ENCODE measurements around the gene NFIX. TPM values are rescaled to one million over a fixed set of nuclear protein-coding genes. Genes with fewer than 3 reads are reported as not detected.

Gene NFIX
- total and polyA plus RNA-seq, 2 donors (not counting 3 experiments of a cell fraction or from before 2014, with no cell fraction given): 9.8 to 37.7 TPM

GRCh38 chr19:13109361-13110098, 114.3 kb downstream of the NFIX start:
- Histone ChIP-seq H2AFZ (ENCODE audit: low read depth, low read length) (no peak overlapping the region), H4K20me1 (replicated peaks; ENCODE audit: control insufficient read depth, extremely low read depth, insufficient read depth, low read length) (no peaks in the 10 kb centered on the region), H3K4me2 (ENCODE audit: insufficient read depth, low read length) (no peak overlapping the region), H3K9me3 (replicated peaks; ENCODE audit: control insufficient read depth, insufficient read depth, low read length) (no peaks in the 10 kb centered on the region), H3K4me1 (ENCODE audit: control insufficient read depth, extremely low read depth, insufficient read depth, low read length) (peaks cover 7% of the 10 kb centered on the region), H3K4me3 (replicated peaks in 1 of 3; ENCODE audit: insufficient read depth in 1 of 3, low read depth in 1 of 3, low read length in 3 of 3) (no peak overlapping the region), H3K79me2 (ENCODE audit: control insufficient read depth, insufficient read depth, low read length) (no peaks in the 10 kb centered on the region), H3K27ac (ENCODE audit: insufficient read depth, low read depth, low read length) (no peak overlapping the region), H3K27me3 (ENCODE audit: control insufficient read depth in 2 of 2, insufficient read depth in 2 of 2, low read length in 2 of 2) (no peaks in the 10 kb centered on the region), H3K36me3 (ENCODE audit: control insufficient read depth in 2 of 2, extremely low read depth in 1 of 2, insufficient read depth in 2 of 2, low read length in 2 of 2) (peaks cover 0 to 19% of the 10 kb centered on the region in 2 experiments), H3K9me1 (replicated peaks; ENCODE audit: control insufficient read depth, extremely low read depth, insufficient read depth, low read length) (no peaks in the 10 kb centered on the region), H3K9ac (replicated peaks; ENCODE audit: extremely low read depth, insufficient read depth, low read length) (no peak overlapping the region)
- CTCF ChIA-PET: interaction anchor here (0.6 to 1.5 kb wide), 2 partner anchors 21 to 144 kb away, joined by 3 read pairs; no protein-coding TSS in a partner anchor
- DNase-seq (ENCODE audit: low read depth, low spot score) (no peak), FAIRE-seq (no peak)
- BruUV-seq (replicated peaks): no TSS peak
- POLR2A ChIA-PET: interaction anchor here (0.6 kb wide), 1 partner anchor 90 kb away, joined by 3 read pairs; no protein-coding TSS in a partner anchor
- dilution Hi-C loops (cut with MboI; ENCODE audit: extremely low pct_ligation_motif_present, low sequenced_read_pairs): no loop called here
- intact Hi-C loops (cut with micrococcal nuclease): no loop called here
- TF ChIP-seq MAX (IDR thresholded peaks at IDR 0.05; ENCODE audit: insufficient read depth, insufficient read length): no peak
- TF ChIP-seq EZH2 (IDR thresholded peaks at IDR 0.05; ENCODE audit: borderline replicate concordance, low read depth, low read length, severe bottlenecking): no peak
- TF ChIP-seq POLR2AphosphoS5 (IDR thresholded peaks at IDR 0.05; ENCODE audit: insufficient read depth, low read depth, low read length): no peak
- TF ChIP-seq GATA2 (IDR thresholded peaks at IDR 0.05; ENCODE audit: insufficient read depth, insufficient read length, low read depth, low read length): no peak
- TF ChIP-seq CTCF (IDR thresholded peaks at IDR 0.05; ENCODE audit: extremely low read depth in 1 of 2, insufficient read depth in 1 of 2, low read depth in 1 of 2, low read length in 2 of 2): no peak
- TF ChIP-seq FOS (IDR thresholded peaks at IDR 0.05; ENCODE audit: borderline replicate concordance, insufficient read depth, low read length): no peak
- TF ChIP-seq MYC (IDR thresholded peaks at IDR 0.05; ENCODE audit: low read depth, low read length): no peak
- TF ChIP-seq POLR2A (IDR thresholded peaks at IDR 0.05; ENCODE audit: low read depth, low read length): no peak
- TF ChIP-seq JUN (IDR thresholded peaks at IDR 0.05; ENCODE audit: borderline replicate concordance, insufficient read depth, insufficient read length, low read depth): no peak

Data from endothelial cell of umbilical vein (primary cell).